ENCODE measurements around the gene U2AF1L4.
"Not testable (repeated sequence)": the region's sequence is repeated elsewhere in the genome, so short reads cannot be mapped to it uniquely, and the experiment has no call there.

The U2AF1L4 gene

DNA sequence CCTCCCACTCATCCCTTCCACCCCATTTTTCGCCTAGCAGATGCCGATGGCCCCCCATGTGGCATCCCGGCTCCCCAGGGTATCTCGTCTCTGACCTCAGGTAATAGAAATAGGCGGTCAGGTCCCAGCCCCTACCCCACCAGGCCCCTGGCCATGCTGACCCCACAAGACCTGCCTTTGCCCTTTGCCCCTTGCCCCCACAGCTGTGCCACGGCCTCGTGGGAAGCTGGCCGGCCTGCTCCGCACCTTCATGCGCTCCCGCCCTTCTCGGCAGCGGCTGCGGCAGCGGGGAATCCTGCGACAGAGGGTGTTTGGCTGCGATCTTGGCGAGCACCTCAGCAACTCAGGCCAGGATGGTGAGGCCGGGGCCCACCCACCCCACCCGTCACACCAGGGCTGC is 35.5 kb upstream of the U2AF1L4 start:
- no peak for DNase-seq (ENCODE audit: low read depth)

DNA sequence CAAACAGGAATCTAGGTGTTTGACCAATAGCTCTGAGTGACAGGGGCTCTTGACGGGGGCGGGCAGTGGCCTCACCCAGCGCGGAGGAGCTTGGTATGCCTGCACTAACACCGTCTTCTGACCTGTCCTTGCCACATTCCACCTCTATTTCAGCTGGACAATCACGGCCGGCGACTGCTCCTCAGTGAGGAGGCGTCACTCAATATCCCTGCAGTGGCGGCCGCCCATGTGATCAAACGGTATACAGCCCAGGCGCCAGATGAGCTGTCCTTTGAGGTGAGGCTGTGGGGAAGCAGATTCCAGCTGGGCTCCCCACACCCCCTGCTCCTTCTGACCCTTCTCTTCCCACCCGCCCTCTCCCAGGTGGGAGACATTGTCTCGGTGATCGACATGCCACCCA is 34.8 kb upstream of the U2AF1L4 start:
- no peak for DNase-seq (ENCODE audit: low read depth)

DNA sequence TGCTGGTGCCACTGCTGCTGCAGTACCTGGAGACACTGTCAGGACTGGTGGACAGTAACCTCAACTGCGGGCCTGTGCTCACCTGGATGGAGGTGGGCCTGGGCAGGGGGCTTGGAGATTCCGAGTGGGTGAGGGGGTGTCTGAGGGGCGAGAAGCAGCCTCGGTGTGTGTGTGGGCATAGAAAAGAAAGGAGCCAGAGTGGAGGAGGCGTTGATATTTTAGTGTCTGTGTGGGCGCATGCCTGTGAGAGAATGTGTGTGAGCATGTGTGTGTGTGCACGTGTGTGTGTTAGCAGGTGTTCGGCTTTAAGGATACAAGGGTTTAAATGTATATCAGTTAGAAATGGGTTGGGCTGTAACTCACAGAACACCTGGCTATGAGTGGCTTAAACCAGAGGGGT is 33.8 kb upstream of the U2AF1L4 start:
- DNase-seq (ENCODE audit: low read depth), result no peak

DNA sequence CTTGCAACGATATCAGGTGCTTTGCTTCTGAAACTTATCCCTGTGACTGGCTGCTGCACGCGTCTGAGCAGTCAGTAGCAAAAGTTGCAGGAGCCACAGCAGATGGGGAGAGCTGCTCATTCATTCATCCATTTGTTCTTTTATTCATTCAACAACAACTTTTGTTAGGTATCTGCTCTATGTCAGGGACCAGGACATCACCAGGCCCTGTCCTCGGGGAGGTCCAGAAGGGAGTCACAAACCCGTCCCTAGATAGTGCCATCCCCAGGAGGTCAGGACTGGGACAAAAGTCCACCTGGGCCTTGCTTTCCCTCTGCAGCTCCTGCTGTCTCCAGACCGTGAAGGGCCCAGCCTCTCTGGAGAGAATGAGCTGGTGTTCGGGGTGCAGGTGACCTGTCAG is 32.7 kb upstream of the U2AF1L4 start:
- DNase-seq (ENCODE audit: low read depth), result no peak

DNA sequence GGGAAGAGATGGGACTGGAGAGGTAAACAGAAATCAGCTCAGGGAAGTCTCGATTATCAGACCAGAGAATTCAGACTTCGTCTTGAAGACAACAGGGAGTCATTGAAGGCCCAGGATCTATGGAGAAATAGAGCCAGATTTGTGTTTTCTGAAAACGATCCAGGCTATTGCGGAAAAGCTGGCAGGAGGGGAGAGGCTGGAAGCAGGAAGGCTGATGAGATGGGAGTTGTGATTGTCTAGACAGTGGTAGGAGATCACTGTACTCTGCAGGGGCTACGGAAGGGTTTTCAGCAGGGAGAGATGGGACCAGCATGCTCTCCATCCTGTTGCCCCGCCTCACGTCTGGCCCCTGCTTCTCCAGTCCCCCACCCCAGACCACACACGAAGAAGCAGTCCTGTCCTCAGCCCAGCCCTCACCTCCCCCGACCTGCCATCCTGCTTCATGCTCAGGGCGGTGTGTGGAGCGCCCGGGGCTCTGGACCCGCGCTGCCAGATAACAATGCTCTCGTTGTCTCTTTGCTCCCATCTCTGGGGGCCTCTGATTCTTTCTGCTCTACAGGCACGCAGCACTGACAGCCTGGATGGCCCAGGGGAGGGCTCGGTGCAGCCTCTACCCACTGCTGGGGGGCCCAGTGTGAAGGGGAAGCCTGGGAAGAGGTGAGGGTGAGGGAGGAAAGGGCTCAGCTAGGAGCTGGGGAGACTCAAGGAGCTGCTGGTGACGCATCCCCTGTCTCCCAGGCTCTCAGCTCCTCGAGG is 32.0 kb upstream of the U2AF1L4 start:
- DNase-seq (ENCODE audit: low read depth), result no peak

DNA sequence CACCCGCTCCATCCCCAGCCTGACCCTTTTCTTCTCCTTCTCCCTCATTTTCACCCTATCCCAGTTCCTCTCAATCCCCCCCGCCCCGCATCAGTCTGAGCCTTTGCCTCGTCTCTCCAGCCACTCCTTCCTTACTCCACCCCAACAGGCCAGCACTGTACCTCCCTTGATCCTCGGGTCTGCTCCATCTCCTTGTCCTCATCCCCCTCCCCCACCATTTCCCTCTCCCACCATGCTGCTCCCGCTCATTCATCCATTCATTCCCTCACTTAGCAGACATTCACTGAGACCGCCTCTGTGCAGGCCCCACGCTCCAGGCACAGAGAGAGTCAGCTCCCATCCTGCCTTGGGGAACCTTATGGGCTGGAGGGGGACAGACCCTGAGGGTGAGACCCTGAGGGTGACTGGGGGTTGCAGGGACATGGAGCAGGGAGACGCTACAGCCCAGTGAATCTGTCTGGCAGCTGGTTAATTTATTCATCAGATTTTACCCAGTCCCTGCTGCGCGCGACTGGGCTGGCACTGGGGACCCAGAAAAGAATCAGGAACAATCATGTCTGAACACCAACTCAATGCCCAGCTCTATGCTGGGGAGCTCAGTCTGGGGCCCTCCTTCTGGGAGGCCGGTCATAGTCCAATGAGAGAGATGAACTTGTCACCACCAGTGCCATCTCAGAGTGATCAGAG is 31.0 kb upstream of the U2AF1L4 start:
- DNase-seq (ENCODE audit: low read depth), result no peak

DNA sequence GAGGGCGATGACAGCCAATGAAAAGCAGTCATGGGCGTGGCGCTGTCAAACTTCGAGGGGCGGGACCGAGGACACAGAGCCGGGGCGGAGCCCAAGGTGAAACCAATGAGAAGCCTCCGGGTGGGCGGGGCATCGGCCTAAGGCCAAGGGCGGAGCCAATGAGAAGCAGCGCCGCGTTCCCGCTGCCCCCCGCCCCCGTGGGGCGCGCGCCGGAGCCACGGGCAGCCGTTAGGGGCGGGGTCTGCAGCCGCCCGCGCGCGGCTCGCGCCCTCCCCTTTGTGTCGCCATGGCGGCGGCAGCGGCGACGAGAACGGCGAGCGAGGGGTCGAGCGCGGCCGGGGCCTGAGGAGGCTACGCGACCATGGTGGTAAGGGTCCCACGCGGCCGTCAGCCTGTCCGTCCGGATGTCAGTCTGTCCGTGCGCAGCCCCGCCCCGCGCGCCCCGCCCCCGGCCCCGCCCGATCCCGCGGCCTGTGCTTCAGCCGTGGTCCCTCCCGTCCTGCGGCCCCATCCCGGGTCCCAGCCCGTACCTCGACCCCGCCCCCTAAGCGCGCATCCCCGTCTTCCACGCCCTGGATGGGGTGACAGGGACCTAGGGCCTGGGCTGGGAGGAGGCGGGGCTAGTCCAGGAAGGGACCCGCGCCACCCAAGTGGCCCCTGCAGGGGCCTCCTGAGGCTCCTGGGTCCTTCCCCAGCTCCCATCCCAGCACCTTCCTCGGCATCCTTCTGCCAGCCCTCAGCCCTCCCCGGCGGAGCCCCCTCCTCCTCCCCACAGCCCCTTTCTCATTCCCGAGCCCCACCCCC is 30.3 kb upstream of the U2AF1L4 start, which contains the start of gene ARHGAP33:
Gene ARHGAP33 (plus strand): TSS at position 267 of the 804 bp plus-strand sequence. CDS start 95 bp downstream, at position 362.
- peak; percentile 98 for DNase-seq (ENCODE audit: low read depth)

DNA sequence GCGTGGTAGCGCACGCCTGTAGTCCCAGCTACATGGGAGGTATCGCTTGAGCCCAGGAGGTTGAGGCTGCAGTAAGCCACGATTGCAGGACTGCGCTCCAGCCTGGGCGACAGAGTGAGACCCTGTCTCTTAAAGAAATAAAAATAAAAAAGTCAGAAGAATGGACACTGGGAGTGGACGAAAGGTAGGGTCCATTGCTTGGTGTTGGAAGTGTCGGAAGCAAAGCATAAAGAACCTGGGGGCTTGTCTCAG is 29.8 kb upstream of the U2AF1L4 start:
- DNase-seq (ENCODE audit: low read depth), result no peak

DNA sequence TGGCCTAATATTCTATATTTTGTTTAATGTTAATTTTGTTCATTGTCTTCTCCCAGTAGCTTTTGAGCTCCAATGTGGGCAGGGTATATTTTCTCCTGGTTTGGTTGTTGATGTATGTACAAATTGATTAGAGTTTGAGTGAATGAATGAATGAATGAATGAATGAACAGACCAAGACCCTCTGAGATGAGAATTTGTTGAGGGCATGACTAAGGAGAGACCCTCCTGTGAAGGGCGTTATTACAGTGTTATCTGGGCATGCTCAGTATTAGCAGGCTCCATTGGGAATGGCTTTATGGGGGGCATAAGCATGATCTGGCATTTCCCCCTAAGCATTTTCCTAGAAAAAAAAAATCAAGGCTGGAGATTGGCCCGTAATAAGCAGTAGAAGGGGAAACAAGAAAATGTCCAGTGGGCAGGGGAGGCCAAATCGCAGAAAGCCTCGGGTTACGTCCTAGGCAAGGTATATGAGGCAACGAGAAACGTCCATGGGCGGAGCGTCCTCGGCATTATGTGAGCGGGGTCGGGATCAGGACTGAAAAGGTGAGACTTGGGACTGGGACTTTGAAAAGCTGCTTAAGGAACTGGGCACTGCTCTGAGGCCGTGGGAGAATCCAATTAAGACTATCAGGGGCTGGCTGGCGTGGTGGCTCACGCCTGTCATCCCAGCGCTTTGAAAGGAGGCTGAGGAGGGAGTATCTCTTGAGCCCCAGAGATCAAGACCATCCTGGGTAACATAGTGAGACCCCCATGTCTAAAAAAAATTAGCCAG is 29.2 kb upstream of the U2AF1L4 start:
- DNase-seq (ENCODE audit: low read depth), result no peak

DNA sequence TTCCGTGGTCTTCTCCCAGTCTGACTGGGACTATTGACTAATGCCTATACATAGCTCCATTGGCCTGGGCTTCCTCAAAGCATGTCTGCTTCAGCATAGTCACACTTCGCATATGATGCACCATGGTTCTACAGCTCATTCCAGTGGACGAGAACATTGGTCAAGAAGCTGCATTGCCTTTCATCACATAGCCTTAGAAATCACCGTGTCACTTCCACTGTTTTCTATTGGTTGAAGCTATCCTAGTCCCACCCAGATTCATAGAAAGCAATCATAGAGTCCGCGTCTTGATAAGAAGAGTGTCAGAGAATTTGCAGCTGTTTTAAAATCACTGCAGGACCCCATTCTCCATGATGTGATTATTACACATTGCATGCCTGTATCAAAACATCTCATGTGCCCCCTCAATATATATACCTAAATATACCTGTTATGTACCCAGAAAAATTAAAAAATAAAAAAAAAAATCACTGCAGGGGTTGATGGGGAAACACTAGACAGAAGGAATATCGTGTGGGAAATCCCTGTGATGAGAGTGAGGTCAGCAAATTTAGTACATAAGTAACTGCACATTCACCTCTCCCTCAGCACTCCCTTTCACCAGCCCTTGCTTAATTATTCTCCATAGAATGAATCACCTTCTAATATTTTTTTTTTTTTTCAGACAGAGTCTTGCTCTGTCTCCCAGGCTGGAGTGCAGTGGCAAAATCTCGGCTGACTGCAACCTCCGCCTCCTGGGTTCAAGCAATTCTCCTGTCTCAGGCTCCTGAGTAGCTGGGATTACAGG is 28.0 kb upstream of the U2AF1L4 start:
- no peak for DNase-seq (ENCODE audit: low read depth)

DNA sequence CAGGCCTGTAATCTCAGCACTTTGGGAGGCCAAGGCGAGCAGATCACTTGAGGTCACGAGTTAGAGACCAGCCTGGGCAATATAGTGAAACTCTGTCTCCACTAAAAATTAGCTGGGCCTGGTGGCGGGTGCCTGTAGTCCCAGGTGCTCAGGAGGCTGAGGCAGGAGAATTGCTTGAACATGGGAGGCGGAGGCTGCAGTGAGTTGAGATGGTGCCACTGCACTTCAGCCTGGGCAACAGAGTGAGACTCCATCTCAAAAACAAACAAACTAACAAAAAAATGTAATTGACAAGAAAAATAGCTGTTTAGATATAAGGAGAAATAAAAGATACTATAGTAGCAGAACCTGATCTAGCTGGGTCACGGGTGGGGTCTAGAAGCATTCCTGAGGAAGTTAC is 27.1 kb upstream of the U2AF1L4 start:
- not testable (repeated sequence) for DNase-seq (ENCODE audit: low read depth)

DNA sequence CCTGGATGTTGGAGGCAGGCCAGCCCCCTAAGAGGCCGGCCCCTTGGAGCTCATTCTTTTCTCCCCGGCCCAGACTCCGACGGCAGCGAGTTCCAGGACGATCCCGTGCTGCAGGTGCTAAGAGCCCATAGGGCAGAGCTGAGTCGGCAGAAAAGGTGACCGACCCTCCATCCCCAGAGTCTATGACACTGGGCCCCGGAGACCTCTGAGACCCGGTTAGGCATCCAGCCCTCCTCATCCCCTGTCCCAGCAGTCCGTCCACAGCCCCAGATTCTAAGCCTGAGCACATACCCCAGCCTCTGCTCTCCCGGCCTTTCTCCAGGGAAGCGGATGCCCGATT is 22.8 kb upstream of the U2AF1L4 start:
- DNase-seq (ENCODE audit: low read depth), result no peak

DNA sequence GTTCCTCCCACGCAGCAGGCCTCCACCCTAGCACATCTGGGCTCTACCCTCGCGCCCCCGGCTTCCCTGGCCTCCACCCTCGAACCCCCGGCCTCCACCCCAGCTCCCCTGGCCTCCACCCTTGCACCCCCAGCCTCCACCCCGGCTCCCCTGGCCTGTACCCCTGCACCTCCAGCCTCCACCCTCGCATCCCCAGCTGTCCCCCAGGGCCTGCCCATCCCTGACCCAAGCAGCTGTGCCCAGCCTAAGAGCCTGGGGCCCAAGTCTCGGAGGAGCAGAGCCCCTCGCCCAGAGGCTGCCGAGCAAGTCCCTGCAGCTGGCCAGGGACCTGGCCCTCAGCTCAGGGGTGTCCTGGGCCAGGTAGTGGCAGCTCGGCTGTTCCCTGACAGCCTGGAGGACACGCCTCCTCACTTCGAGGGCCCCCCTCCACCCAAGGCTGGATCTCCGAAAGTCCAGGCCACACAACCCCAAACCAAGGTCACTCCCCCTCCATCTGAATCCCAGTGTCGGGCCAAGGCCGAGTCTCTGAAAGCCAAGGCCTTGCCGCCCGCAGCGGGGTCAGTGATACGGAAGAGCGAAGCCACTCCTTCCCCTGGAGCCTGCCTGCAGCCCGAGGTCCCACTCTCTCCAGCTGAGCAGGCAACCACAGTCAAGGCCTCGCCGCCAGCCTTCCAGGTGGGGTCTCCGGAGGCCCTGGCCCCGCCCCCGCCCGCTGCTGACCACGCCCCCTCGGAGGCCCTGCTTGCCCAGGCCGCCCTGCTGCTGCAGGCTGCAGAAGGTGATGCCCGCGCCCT is 22.3 kb upstream of the U2AF1L4 start:
- DNase-seq (ENCODE audit: low read depth), result no peak

DNA sequence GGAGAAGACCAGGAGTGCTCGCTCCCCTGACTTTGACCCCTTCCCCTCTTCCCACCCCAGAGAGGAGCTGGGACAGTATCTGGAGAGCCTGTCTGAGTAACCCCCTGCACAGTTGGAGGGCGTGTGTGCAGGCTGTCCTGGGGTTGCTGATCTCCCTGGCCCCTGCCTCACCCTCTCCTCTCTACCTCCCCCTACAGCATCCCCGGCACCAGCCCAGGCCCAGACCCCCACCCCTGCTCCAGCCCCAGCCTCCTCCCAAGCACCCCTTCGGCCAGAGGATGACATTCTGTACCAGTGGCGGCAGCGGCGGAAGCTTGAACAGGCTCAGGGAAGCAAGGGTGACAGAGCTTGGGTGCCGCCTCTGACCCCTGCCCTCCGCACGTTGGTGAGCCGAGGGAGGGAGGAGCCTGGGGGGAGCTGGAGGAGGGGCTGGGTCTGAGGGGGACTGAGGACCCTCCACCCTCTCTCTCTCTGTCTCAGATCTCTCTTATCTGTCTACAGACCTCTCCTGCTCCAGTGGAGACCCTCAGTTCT is 21.4 kb upstream of the U2AF1L4 start:
- no peak for DNase-seq (ENCODE audit: low read depth)

DNA sequence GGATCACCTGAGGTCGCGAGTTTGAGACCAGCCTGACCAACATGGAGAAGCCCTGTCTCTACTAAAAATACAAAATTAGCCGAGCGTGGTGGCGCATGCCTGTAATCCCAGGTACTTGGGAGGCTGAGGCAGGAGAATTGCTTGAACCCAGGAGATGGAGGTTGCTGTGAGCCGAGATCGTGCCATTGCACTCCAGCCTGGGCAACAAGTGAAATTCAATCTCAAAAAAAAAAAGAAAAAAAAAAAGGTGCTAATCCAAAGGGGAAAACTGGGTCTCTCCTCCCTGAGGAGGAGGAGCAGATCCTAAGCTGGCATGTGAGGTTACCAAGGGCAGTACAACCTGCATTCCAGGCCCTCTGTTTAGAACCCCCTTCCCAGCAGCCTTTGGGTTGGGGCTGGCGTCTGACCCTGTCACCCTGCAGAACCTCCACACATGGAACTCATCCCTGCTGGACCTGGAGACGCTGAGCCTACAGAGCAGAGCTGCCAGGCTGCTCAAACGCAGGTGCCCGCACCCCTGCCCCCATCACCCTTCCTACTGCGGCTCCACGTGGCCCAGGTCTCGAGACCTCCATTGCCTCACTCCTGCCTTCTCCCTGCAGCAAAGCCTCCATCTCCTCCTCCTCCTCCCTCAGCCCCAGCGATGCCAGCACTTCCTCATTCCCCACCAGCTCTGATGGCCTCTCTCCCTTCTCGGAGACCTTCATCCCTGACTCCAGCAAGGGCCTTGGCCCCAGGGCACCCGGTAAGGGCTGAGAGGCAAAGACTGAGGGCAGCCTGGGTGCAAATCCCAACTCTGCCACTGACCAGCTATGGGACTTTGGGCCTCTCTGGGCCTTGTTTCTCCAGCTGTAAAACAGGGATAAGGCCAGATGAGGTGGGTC is 19.5 kb upstream of the U2AF1L4 start:
- no peak for DNase-seq (ENCODE audit: low read depth)

DNA sequence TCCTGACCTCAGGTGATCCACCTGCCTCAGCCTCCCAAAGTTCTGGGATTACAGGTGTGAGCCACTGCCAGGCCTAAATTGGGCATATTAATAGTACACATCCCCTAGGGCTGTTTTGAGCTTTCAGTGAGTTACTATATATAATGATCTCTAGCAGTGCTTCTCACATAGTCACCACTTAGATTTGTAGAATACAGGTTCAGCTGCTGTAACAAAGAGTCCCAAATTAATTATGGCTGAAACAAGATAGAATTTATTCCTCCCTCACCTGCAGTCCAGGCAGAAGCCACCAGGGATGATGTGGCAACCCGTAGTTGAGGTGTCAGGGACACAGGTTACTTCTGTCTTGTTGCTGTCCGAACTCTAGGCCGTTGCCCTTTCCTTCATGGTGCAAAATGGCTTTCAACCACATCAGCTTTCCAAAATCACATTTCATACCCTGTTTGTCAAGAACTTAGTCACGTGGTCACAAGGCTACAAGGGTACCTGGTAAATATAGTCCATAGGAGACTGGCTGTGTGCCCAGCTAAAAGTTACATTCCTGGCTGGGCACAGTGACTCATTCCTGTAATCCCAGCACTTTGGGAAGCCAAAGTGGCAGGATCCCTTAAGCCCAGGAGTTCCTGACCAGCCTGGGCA is 15.6 kb upstream of the U2AF1L4 start:
- DNase-seq (ENCODE audit: low read depth), result no peak

DNA sequence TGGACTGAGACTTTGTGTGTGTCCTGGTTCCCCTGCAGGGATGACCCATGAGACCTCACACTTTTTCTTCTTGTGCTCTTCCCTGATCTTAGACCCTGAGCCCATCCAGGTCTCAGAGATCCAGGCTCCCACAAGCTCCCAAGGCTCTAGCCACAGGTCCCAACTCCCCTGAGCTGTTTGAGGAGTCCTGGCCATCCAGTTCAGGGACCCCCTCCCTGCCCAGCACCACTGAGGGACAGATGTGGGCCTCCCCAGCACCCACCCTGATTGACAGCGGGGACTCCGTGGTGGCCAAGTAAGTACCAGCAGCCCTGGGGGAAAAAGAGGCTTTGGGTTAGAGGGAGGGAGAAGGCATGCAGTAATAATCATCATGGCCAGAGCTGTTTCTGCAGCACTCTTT is 14.5 kb upstream of the U2AF1L4 start:
- DNase-seq (ENCODE audit: low read depth), result no peak

DNA sequence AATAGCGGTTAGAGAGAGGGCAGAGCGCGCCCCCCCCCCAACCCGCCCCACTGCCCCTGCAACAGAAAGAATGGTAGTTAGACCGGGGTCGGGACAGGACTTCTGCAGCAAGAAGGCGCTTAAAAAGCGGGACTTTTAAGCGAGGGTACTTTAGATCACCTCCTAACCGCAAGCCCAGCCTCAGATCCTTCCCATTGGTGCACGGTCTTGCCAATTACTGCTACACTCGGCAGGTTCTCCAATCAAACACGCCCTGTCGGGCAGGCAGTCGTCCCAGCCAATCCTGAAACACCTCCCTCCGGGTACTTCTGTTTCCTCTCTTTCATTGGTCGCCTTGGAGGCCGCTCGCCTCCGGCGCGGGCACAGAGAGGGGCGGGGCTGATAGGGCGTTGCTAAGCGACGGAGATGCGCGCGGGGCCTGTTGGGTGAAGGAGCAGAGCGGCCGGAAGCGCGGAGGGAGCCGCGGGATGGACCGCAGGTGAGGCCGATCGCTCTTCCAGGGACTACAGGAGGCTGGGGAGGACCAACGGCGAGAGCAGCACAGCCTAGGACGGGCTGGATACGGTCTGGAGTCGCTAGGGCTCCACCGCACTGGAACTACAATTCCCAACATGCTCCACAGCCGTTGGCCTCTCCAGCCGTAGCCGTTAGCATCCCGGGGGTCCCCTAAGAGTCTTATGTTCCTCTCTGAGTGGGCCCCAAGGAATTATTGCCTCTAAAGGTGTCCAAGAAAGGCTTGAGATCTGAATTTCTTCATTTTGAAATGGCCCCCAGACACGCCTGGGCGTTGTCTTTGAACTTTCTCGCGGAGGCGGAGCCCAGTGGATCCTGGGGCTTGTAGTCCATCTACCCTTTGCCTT is 12.8 kb upstream of the U2AF1L4 start, which contains the start of gene PROSER3:
Gene PROSER3 (plus strand): TSS at position 428 of the 860 bp plus-strand sequence. CDS start 40 bp downstream, at position 468.
- peak; percentile 98 for DNase-seq (ENCODE audit: low read depth)

Data from stimulated activated CD4-positive, alpha-beta T cell treated with anti-CD3 and anti-CD28 coated beads, Interleukin-2, amount 100 ng/mL, for 4 hours (primary cell).